Tibial artery (tissue), 4 donors: ENCODE data around the gene ITGAV.

Experiments
- DNase-seq, 2 donors: peaks; one replicate each; pipeline ENCODE4 v3.0.0-alpha.2; 2019
- H3K27ac ChIP-seq, 2 donors: fragments of 200-600 bp; sonication (generic) in 1 of 2; 1 replicate in 1 of 2; 2 replicates in 1 of 2; pipeline ENCODE4 v1.5.1; 2018 to 2019; ENCODE audit warnings: mild to moderate bottlenecking in 1 of 2
- H3K27me3 ChIP-seq, 2 donors: fragments of 200-600 bp; sonication (generic) in 1 of 2; one replicate each; pipeline versions ENCODE4 v1.5.1 to v1.6.0; 2016 to 2019
- H3K36me3 ChIP-seq, 3 donors: fragments of 200-600 bp; sonication (generic) in 2 of 3; one replicate each; pipeline ENCODE4 v1.5.1; 2016 to 2019; ENCODE audit warnings: mild to moderate bottlenecking in 2 of 3
- H3K4me1 ChIP-seq, 4 donors: fragments of 200-600 bp; sonication (generic) in 2 of 4; 1 replicate in 3 of 4; 2 replicates in 1 of 4; pipeline ENCODE4 v1.5.1; 2016 to 2019
- H3K4me3 ChIP-seq, 2 donors: fragments of 200-600 bp; sonication (generic) in 1 of 2; 1 replicate in 1 of 2; 2 replicates in 1 of 2; pipeline ENCODE4 v1.5.1; 2018 to 2019; ENCODE audit warnings: mild to moderate bottlenecking in 2 of 2
- H3K9me3 ChIP-seq, 3 donors: fragments of 200-600 bp; sonication (generic) in 1 of 3; one replicate each; pipeline ENCODE4 v1.5.1; 2016 to 2019
- CTCF ChIP-seq, 2 experiments: fragments of 200-600 bp in 1 of 2; fragments of 450-650 bp in 1 of 2; IDR thresholded peaks; one replicate each; pipeline ENCODE4 v1.5.1; 2017 to 2019; ENCODE audit warnings: antibody characterized with exemption in 2 of 2, mild to moderate bottlenecking in 1 of 2, moderate library complexity in 1 of 2
- intact Hi-C: fragments of 100-400 bp; cut with DNase I; formaldehyde crosslinking; loops from one replicate; pipeline ENCODE4 v1.15.0; 2023; ENCODE audit warnings: low total_unique reads

Gene ITGAV

GRCh38 chr2:186629250-186629996, 39.6 kb downstream of the ITGAV start:
- Histone ChIP-seq H3K27me3 (no peaks in the 10 kb centered on the region), H3K9me3 (no peaks in the 10 kb centered on the region), H3K4me1 (no peaks in the 10 kb centered on the region), H3K36me3 (peaks cover 3 to 15% (median 11%) of the 10 kb centered on the region in 3 donors), H3K4me3 (no peak overlapping the region), H3K27ac (no peak overlapping the region)
- no peak for TF ChIP-seq CTCF (IDR thresholded peaks at IDR 0.05)
- intact Hi-C loops: no loop called here
- DNase-seq: no peak

GRCh38 chr2:186632417-186632816, 42.6 kb downstream of the ITGAV start:
- Histone ChIP-seq H3K27ac (no peak overlapping the region), H3K36me3 (peaks cover 0 to 8% (median 4%) of the 10 kb centered on the region in 3 donors), H3K4me1 (no peaks in the 10 kb centered on the region), H3K9me3 (no peaks in the 10 kb centered on the region), H3K4me3 (no peak overlapping the region), H3K27me3 (no peaks in the 10 kb centered on the region)
- no peak for DNase-seq
- intact Hi-C loops: no loop called here
- TF ChIP-seq CTCF (IDR thresholded peaks at IDR 0.05): no peak

GRCh38 chr2:186634701-186635100, 44.8 kb downstream of the ITGAV start:
- Histone ChIP-seq H3K27me3 (no peaks in the 10 kb centered on the region), H3K36me3 (peaks cover 6 to 18% (median 15%) of the 10 kb centered on the region in 3 donors), H3K4me3 (no peak overlapping the region), H3K4me1 (no peaks in the 10 kb centered on the region), H3K27ac (no peak overlapping the region), H3K9me3 (no peaks in the 10 kb centered on the region)
- intact Hi-C loops: no loop called here
- no peak for DNase-seq
- no peak for TF ChIP-seq CTCF (IDR thresholded peaks at IDR 0.05)

- Histone ChIP-seq H3K9me3 (no peaks in the 10 kb centered on the region), H3K27ac (no peak overlapping the region), H3K4me3 (no peak overlapping the region), H3K36me3 (peaks cover 21 to 40% (median 21%) of the 10 kb centered on the region in 3 donors), H3K27me3 (no peaks in the 10 kb centered on the region), H3K4me1 (no peaks in the 10 kb centered on the region)
- no peak for TF ChIP-seq CTCF (IDR thresholded peaks at IDR 0.05)
- intact Hi-C loops: no loop called here
- no peak for DNase-seq
Measured at GRCh38 chr2:186636800-186637496, 47.1 kb downstream of the ITGAV start.

- Histone ChIP-seq H3K4me1 (no peaks in the 10 kb centered on the region), H3K27me3 (no peaks in the 10 kb centered on the region), H3K36me3 (peaks cover 21 to 42% (median 21%) of the 10 kb centered on the region in 3 donors), H3K9me3 (no peaks in the 10 kb centered on the region), H3K4me3 (no peak overlapping the region), H3K27ac (no peak overlapping the region)
- no peak for DNase-seq
- TF ChIP-seq CTCF (IDR thresholded peaks at IDR 0.05): no peak
- intact Hi-C loops: no loop called here
Measured at GRCh38 chr2:186637497-186637800, 47.6 kb downstream of the ITGAV start.
